H1 (cell line): ENCODE data around the gene SH2D4B. TPM values are rescaled to one million over a fixed set of nuclear protein-coding genes. Genes with fewer than 3 reads are reported as not detected.

ENCODE experiments used
- CTCF ChIA-PET: fragments of 300-600 bp; sonication (Branson Sonifier 250); formaldehyde crosslinking; loops from one replicate; lab custom pipeline; 2021; ENCODE audit not compliant: partially characterized antibody; lab: Charles Lee
- POLR2A ChIA-PET: fragments of 300-600 bp; sonication (Branson Sonifier 250); formaldehyde crosslinking; loops from one replicate; lab custom pipeline; 2021; ENCODE audit warnings: inconsistent platforms; ENCODE audit not compliant: partially characterized antibody; lab: Charles Lee
- DNase-seq, 2 experiments: peaks; one replicate each; pipeline versions ENCODE4 v3.0.0 to v3.0.0-alpha.2; 2010 to 2022; ENCODE audit warnings: low spot score in 2 of 2, low read depth in 1 of 2, mixed read lengths in 1 of 2
- FAIRE-seq: peaks from 2 replicates; lab custom pipeline; 2011; peaks lifted over from hg19 to GRCh38; lab: Jason Lieb, UNC
- H2AFZ ChIP-seq: 2 replicates; pipeline ENCODE4 v1.8.1; 2012; ENCODE audit warnings: low read length, inconsistent platforms
- H2AK5ac ChIP-seq: 2 replicates; pipeline ENCODE4 v1.6.1; 2013; ENCODE audit warnings: low read depth, low read length
- H2BK120ac ChIP-seq: replicated peaks from 2 replicates; pipeline ENCODE3; 2013; ENCODE audit warnings: low read depth, low read length, inconsistent platforms
- H2BK12ac ChIP-seq: 2 replicates; pipeline ENCODE4 v1.6.1; 2013; ENCODE audit warnings: low read depth, low read length
- H2BK15ac ChIP-seq: 2 replicates; pipeline ENCODE4 v1.6.1; 2013; ENCODE audit warnings: low read length
- H2BK20ac ChIP-seq: 2 replicates; pipeline ENCODE4 v1.6.1; 2013; ENCODE audit warnings: low read length
- H2BK5ac ChIP-seq: 2 replicates; pipeline ENCODE4 v1.6.1; 2013; ENCODE audit warnings: low read depth, low read length
- H3K14ac ChIP-seq: 2 replicates; pipeline ENCODE4 v1.6.1; 2013; ENCODE audit warnings: inconsistent platforms; ENCODE audit not compliant: insufficient read length
- H3K18ac ChIP-seq: 2 replicates; pipeline ENCODE4 v1.6.1; 2013; ENCODE audit warnings: low read length; ENCODE audit errors: extremely low read depth
- H3K23ac ChIP-seq: 2 replicates; pipeline ENCODE4 v1.6.1; 2013; ENCODE audit warnings: inconsistent platforms; ENCODE audit not compliant: insufficient read length
- H3K23me2 ChIP-seq: 2 replicates; pipeline ENCODE4 v1.6.1; 2013; ENCODE audit warnings: low read depth, low read length
- H3K27ac ChIP-seq: 2 replicates; pipeline ENCODE4 v1.6.1; 2011; ENCODE audit warnings: low read depth, low read length, inconsistent platforms
- H3K27me3 ChIP-seq, 4 experiments: replicated peaks in 1 of 4; 1 replicate in 1 of 4; 2 replicates in 3 of 4; pipeline versions ENCODE4 v1.6.1 to v1.8.1; 2011 to 2013; ENCODE audit warnings: low read length in 3 of 4, mild to moderate bottlenecking in 3 of 4, inconsistent platforms in 2 of 4, mixed read lengths in 2 of 4, moderate library complexity in 1 of 4; ENCODE audit not compliant: control insufficient read depth in 3 of 4, insufficient read depth in 3 of 4; ENCODE audit errors: extremely low read depth in 1 of 4
- H3K36me3 ChIP-seq, 4 experiments: 2 replicates each; pipeline versions ENCODE4 v1.6.1 to v1.8.1; 2011 to 2013; ENCODE audit warnings: mild to moderate bottlenecking in 4 of 4, low read length in 3 of 4, moderate library complexity in 2 of 4, control low read depth in 1 of 4, inconsistent platforms in 1 of 4; ENCODE audit not compliant: insufficient read depth in 4 of 4, control insufficient read depth in 2 of 4
- H3K4ac ChIP-seq: replicated peaks from 2 replicates; pipeline ENCODE3; 2013; ENCODE audit warnings: low read length, low read depth, mixed read lengths, inconsistent platforms; ENCODE audit not compliant: insufficient read length
- H3K4me1 ChIP-seq, 4 experiments: replicated peaks in 1 of 4; 1 replicate in 1 of 4; 2 replicates in 3 of 4; pipeline versions ENCODE4 v1.6.1 to v1.8.1; 2011 to 2013; ENCODE audit warnings: low read length in 3 of 4, inconsistent platforms in 2 of 4, mixed read lengths in 1 of 4; ENCODE audit not compliant: insufficient read depth in 4 of 4, control insufficient read depth in 3 of 4
- H3K4me2 ChIP-seq, 2 experiments: 2 replicates each; pipeline versions ENCODE4 v1.6.1 to v1.8.1; 2011 to 2013; ENCODE audit warnings: low read depth in 2 of 2, low read length in 2 of 2, control low read depth in 1 of 2, inconsistent platforms in 1 of 2, mild to moderate bottlenecking in 1 of 2; ENCODE audit not compliant: insufficient read depth in 1 of 2
- H3K4me3 ChIP-seq, 4 experiments: fragments of 200-600, 300-600 bp in 1 of 4; sonication (generic), shearing (Covaris generic), sonication (Bioruptor Twin) in 1 of 4; 2 replicates each; pipeline versions ENCODE4 v1.5.1 to v1.8.1; 2011 to 2016; ENCODE audit warnings: low read length in 4 of 4, low read depth in 3 of 4, control low read depth in 2 of 4, inconsistent platforms in 2 of 4, mild to moderate bottlenecking in 2 of 4, mixed read lengths in 1 of 4, moderate library complexity in 1 of 4; ENCODE audit not compliant: insufficient read depth in 2 of 4; ENCODE audit errors: extremely low read depth in 1 of 4
- H3K56ac ChIP-seq: replicated peaks from 2 replicates; pipeline ENCODE3; 2013; ENCODE audit warnings: low read depth, mild to moderate bottlenecking, mixed read lengths, low read length, inconsistent platforms; ENCODE audit not compliant: insufficient read length
- H3K79me1 ChIP-seq: 2 replicates; pipeline ENCODE4 v1.6.1; 2013; ENCODE audit warnings: low read depth, low read length, control low read depth
- H3K79me2 ChIP-seq, 2 experiments: 2 replicates each; pipeline versions ENCODE4 v1.6.1 to v1.8.1; 2012 to 2013; ENCODE audit warnings: low read length in 2 of 2, mild to moderate bottlenecking in 2 of 2, inconsistent platforms in 1 of 2; ENCODE audit not compliant: insufficient read depth in 2 of 2, control insufficient read depth in 1 of 2
- H3K9ac ChIP-seq, 4 experiments: replicated peaks in 1 of 4; 1 replicate in 1 of 4; 2 replicates in 3 of 4; pipeline versions ENCODE4 v1.6.1 to v1.8.1; 2011 to 2013; ENCODE audit warnings: low read depth in 3 of 4, low read length in 3 of 4, control low read depth in 2 of 4, mild to moderate bottlenecking in 2 of 4, moderate library complexity in 2 of 4, inconsistent platforms in 1 of 4; ENCODE audit errors: extremely low read depth in 1 of 4
- H3K9me3 ChIP-seq, 2 experiments: 2 replicates each; pipeline versions ENCODE4 v1.6.1 to v1.8.1; 2012 to 2013; ENCODE audit warnings: mild to moderate bottlenecking in 2 of 2, moderate library complexity in 2 of 2, control low read depth in 1 of 2, inconsistent platforms in 1 of 2, low read depth in 1 of 2, low read length in 1 of 2, mixed read lengths in 1 of 2; ENCODE audit not compliant: insufficient read depth in 2 of 2
- H4K20me1 ChIP-seq, 2 experiments: replicated peaks in 1 of 2; 2 replicates each; pipeline versions ENCODE3 to v1.8.1; 2011 to 2013; ENCODE audit warnings: inconsistent platforms in 2 of 2, low read length in 2 of 2, mild to moderate bottlenecking in 1 of 2; ENCODE audit not compliant: insufficient read depth in 2 of 2, control insufficient read depth in 1 of 2
- H4K5ac ChIP-seq: 2 replicates; pipeline ENCODE4 v1.6.1; 2013; ENCODE audit warnings: low read length, low read depth, mixed read lengths, inconsistent platforms; ENCODE audit not compliant: insufficient read length
- H4K8ac ChIP-seq: 2 replicates; pipeline ENCODE4 v1.8.0; 2013; ENCODE audit warnings: mild to moderate bottlenecking, moderate library complexity, low read length, inconsistent platforms; ENCODE audit not compliant: insufficient read depth; ENCODE audit errors: extremely low read depth
- H4K91ac ChIP-seq: replicated peaks from 2 replicates; pipeline ENCODE3; 2013; ENCODE audit warnings: low read length, mixed read lengths, inconsistent platforms; ENCODE audit not compliant: insufficient read length
- CHD1 ChIP-seq: IDR thresholded peaks from 2 replicates; pipeline ENCODE4 v1.6.1; 2012; ENCODE audit warnings: low read depth, low read length, improper control_type of control experiment
- WGBS, 2 experiments: shearing (Covaris generic) in 1 of 2; methylation state at CpG; one replicate each; pipeline versions ENCODE4 v1.1.6 to v1.1.7; 2013 to 2015; ENCODE audit warnings: low lambda C conversion rate in 2 of 2, mixed read lengths in 2 of 2, inconsistent platforms in 1 of 2, low coverage in 1 of 2, missing lambda C conversion rate in 1 of 2; ENCODE audit not compliant: insufficient replicate concordance in 2 of 2, insufficient coverage in 1 of 2, insufficient read length in 1 of 2; ENCODE audit errors: extremely low coverage in 1 of 2, missing lambda C conversion rate in 1 of 2; 5-methylcytosine and 5-hydroxymethylcytosine counted together
- polyA plus RNA-seq, 7 experiments: library from polyadenylated mRNA; depleted of rRNA in 3 of 7; stranded (reverse) in 5 of 7; unstranded in 2 of 7; fragments of >200 nt in 5 of 7; fragments of 200-250 nt in 2 of 7; gene quantifications; 1 replicate in 5 of 7; 2 replicates in 1 of 7; 4 replicates in 1 of 7; pipeline versions ENCODE4 v1.2.1 to v1.2.3, GENCODE V29; 2011 to 2013; ENCODE audit warnings: missing spikeins in 2 of 7, mixed read lengths in 2 of 7
- total RNA-seq: library from RNA; stranded (reverse); fragmentation: NEBNext Ultra II Directional; extraction: Animal tissue kit (Norgen Biotek cat#: 25700); gene quantifications from 2 replicates; pipeline ENCODE4 v1.2.1, GENCODE V29; 2021
- TF ChIP-seq, protein P1 (sequence below): IDR thresholded peaks from 2 replicates; pipeline ENCODE4 v1.6.1; 2012; ENCODE audit warnings: inconsistent platforms

Gene SH2D4B
- total and polyA plus RNA-seq, 2 of the 8 experiments (the other 6 are each of a cell fraction or from before 2014, with no cell fraction given): 0.06 to 0.13 TPM

DNA sequence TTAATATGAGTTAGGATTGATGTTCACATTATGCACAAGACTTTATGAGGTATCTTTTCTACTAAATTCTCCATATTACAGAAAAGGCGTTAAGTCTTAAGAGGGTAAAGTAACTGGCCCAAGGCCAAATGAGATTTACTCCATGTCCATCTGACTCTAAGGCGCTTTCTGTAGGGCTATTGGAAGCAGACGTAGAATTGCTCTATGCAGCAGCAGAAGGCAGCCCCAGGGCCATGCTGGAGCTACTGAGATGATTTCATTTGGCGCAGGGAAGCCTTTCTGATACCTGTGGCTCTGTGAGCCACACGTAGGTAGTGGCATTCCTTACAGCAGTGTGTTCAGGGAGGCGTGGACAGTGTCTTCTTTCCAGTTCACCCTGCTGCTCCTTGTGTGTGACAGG lies 133.1 kb downstream of the SH2D4B start:
- Histone ChIP-seq H3K79me2 (no peaks in the 10 kb centered on the region), H3K4me3 (no peak overlapping the region), H2BK5ac (no peak overlapping the region), H3K56ac (no peak overlapping the region), H3K4me1 (no peaks in the 10 kb centered on the region), H4K20me1 (no peaks in the 10 kb centered on the region), H3K27ac (no peak overlapping the region), H3K9me3 (no peaks in the 10 kb centered on the region), H2BK12ac (no peak overlapping the region), H3K36me3 (no peaks in the 10 kb centered on the region), H2BK15ac (no peak overlapping the region), H2AK5ac (no peak overlapping the region), H3K27me3 (no peaks in the 10 kb centered on the region), H4K5ac (no peak overlapping the region), H3K23ac (no peak overlapping the region), H3K79me1 (no peaks in the 10 kb centered on the region), H4K8ac (no peak overlapping the region), H2AFZ (no peak overlapping the region), H2BK20ac (no peak overlapping the region), H2BK120ac (no peak overlapping the region), H3K9ac (no peak overlapping the region), H3K4me2 (no peak overlapping the region), H3K18ac (no peak overlapping the region), H4K91ac (no peak overlapping the region), H3K14ac (no peak overlapping the region), H3K4ac (no peak overlapping the region), H3K23me2 (peaks cover 2% of the 10 kb centered on the region; the same call in 1 of the 2 replicates)
- DNase-seq: no peak
- no peak for FAIRE-seq
- ChIA-PET POLR2A (no interaction called here), CTCF (interaction anchor here (0.6 to 8.8 kb wide), 7 partner anchors 8 to 1170 kb away, joined by 3 to 60 read pairs (median 7); no protein-coding TSS in a partner anchor)
- WGBS, 2 experiments: 88% methylated on average over 6 of the region's 6 CpGs; no CpG with 5 or more reads in 1 of the 2 experiments
- no peak for TF ChIP-seq CHD1
- TF ChIP-seq, protein P1, sequence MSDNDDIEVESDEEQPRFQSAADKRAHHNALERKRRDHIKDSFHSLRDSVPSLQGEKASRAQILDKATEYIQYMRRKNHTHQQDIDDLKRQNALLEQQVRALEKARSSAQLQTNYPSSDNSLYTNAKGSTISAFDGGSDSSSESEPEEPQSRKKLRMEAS: no peak
